ENCODE results near the gene KY.

DNA sequence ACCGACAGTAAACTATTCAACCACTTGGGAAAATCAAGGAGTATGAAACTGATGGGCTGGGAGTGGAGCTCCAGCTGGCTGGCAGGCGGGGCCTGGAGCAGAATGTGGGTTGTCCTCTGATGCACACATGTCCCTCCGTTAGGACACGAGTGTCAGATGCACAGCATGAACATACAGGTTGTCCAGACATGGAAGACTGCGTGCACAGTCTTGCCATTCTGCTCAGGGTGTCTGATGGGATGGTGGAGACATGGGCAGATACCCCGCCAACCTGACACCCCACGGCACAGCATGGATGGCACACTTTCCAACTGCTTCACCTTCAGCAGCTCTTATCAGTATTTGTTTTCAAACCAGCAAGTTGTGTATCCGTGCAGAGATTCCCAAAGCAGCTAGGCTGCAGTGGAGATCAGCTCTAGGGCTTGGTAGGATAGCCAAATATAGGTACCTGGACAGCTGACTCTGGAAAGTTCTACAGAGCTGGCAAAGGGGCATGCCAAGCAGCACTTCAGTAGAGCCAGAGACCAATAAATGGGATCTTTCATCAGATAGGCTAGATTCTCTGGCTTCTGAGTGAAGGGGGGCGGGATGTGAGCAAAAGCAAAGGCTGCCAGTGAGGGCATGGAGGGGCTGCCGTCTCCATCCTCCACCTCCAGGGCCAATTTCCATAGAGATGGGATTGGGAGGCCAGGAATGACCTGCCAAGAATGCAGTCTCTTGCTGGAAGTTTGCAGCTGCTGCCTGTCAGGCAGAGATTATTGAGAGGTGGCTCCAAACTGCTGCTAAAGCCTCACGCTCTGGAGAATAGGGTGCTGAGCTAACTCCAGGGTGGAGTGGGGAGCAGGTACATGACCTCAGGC, 47.2 kb upstream of the KY start:
- TF ChIP-seq, protein P1, sequence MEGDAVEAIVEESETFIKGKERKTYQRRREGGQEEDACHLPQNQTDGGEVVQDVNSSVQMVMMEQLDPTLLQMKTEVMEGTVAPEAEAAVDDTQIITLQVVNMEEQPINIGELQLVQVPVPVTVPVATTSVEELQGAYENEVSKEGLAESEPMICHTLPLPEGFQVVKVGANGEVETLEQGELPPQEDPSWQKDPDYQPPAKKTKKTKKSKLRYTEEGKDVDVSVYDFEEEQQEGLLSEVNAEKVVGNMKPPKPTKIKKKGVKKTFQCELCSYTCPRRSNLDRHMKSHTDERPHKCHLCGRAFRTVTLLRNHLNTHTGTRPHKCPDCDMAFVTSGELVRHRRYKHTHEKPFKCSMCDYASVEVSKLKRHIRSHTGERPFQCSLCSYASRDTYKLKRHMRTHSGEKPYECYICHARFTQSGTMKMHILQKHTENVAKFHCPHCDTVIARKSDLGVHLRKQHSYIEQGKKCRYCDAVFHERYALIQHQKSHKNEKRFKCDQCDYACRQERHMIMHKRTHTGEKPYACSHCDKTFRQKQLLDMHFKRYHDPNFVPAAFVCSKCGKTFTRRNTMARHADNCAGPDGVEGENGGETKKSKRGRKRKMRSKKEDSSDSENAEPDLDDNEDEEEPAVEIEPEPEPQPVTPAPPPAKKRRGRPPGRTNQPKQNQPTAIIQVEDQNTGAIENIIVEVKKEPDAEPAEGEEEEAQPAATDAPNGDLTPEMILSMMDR (IDR thresholded peaks at IDR 0.05): no peak
- no peak for TF ChIP-seq POLR2A (IDR thresholded peaks at IDR 0.05)
